Stromal cell of bone marrow (primary cell): ENCODE results near the gene PTPRM.

Experiments
- DNase-seq: peaks from one replicate; pipeline ENCODE4 v3.0.0-alpha.2; 2012; ENCODE audit warnings: low read depth

Gene PTPRM

DNA sequence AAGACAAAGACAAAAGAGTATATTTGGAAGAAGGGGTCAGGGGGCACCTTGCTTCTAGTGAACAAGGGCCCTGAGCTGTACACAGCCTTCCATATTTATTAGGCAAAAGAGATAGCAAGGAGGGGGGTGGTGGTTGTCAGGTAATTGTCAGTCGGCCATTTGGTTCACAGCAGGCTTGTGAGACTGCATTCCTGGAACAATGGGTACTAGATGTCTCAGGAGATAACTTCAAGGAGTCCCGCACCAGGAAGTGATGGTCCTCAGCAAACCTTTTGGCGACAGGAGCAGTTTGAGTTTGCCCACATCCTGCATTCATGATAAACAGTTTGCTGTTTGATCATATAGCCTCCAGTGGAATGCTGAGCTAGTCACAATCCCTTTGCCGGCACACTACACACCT, 665.7 kb downstream of the PTPRM start:
- no peak for DNase-seq

- no peak for DNase-seq
Measured at GRCh38 chr18:8235894-8236293, 668.8 kb downstream of the PTPRM start.

GRCh38 chr18:8238507-8238906, 671.4 kb downstream of the PTPRM start:
- no peak for DNase-seq

GRCh38 chr18:8241731-8242130, 674.6 kb downstream of the PTPRM start:
- no peak for DNase-seq

DNA sequence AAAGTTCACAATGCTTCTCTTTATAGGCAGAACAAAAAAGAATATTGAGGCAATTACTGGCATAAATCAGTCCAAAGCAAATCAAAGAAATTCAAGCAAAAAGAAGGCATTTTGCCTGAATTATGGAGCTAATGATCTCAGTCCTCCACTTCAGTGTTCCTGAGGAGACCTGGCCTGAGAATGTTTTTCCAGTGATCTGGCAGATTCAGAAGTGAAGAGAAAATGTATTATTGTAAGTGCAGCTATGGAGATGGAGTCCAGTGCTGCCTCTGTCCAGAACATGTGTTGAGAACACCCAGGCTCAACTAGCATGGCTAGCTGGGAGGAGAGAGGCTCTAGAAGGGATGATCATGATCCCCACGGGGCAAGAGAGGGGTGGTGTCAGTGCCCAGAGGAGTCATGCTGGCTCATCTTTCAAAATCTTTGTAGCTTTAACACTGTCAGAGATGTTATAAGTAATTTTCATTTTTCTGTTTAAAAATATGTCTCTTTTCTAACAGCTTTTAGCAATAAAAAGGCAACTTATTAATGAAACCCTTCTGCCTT, 675.1 kb downstream of the PTPRM start:
- no peak for DNase-seq

GRCh38 chr18:8247700-8248099, 680.6 kb downstream of the PTPRM start:
- DNase-seq: no peak

- no peak for DNase-seq
Measured at GRCh38 chr18:8248576-8248975, 681.5 kb downstream of the PTPRM start.

- DNase-seq: no peak
Measured at GRCh38 chr18:8249811-8250210, 682.7 kb downstream of the PTPRM start.

GRCh38 chr18:8252371-8252770, 685.3 kb downstream of the PTPRM start:
- no peak for DNase-seq

DNA sequence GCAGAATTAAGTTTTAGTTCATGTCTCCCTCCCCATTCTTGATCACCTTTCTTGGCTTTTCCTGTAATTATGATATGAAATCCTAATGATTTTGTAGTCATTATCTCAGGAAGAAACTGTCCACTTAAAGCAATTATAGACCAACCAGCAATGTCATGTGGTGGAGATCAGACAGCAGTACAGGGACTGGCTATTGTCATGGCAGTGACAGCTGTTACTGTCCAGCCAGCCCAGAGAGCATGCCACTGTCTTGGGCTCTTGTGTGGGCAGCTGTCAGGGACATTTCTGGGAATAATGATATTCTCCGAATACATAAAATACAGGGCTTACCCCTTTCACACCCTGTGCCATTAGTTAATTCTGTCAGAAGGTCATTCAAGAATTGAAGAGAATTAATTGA, 686.8 kb downstream of the PTPRM start:
- DNase-seq: no peak

DNA sequence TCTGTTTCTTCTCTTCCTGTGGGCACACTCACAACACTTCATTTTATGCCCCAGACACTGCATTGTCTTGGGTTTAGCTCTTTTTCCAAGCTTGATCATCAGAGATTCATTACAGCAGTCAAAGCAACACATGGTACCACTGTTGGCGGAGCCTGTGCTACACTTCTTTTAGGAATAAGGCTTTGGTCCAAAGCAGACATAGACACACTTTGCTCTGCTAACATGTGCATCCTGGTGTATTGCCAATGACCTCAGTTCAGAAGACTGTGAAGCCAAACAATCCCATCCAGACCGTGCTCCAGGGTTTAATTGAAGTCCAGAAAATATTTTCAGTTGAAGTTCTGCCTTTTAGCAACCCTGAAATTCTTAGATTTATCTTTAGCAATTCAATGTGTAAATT, 687.5 kb downstream of the PTPRM start:
- DNase-seq: no peak

DNA sequence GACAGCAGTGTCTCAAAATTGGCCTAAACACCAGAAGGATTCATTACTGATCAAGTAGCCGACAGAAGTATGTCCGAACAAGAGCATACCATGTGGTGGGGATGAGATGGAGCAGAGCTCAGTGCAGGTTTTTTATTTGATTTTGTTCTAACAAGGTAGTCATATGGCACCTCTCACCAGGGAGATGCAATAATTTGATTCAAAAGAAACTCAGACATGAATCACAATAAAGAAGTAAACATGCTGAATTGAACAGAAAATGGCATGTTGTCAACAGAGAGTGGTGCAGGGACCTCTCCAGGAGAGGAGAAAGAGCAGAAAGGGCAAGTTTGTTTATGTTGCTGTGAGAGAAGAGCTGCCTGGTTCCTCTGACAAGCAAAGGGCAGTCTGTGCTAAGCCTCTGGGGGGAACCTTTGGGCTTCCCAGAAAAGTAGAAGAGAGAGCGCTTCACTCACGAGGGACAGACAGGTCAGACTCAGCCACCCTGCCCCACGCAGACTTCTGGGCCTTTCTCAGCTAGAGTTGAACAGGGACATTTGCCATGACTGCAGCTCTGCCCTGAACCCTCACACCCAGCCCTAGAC, 690.8 kb downstream of the PTPRM start:
- DNase-seq: no peak

GRCh38 chr18:8260319-8260718, 693.2 kb downstream of the PTPRM start:
- DNase-seq: no peak

DNA sequence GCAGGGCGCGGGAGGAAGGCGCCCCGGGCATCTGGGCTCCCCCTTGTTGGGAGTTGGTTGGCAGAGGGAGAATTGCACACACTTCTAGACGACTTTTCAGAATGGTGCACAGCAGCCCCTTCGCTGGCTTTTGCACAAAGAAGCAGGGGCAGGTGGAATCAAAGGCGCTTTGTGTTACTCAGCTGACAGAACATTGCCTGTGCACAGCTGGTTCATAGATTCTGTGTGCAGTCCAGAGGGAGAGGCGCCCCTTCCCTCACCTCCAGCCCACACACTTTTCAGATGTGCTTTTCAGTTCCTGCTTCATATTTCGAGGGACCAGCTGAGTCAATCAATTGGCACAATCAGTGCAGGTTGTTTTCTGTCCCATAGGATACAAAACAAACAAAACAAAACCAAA, 693.7 kb downstream of the PTPRM start:
- DNase-seq: no peak

DNA sequence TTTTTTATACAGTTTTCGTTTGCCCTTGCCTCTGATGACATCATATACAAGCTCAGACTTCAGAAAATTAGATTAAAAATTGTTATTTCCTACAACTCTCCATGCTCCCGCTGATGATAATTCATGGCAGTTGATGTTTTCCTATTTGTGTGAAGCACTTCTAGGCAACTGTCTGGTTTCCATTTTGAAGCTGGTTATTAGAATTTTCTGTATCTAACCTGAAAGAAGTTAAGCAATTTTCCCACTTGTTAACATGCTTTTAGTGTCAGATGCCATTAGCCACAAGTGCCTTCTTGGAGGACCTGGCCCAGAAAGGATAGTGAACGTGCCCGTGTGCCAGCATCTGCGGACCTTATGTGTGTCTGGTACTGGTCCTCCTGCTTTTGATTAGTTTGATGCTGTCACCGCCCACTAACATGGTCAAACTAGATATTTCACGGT, 694.6 kb downstream of the PTPRM start:
- no peak for DNase-seq

DNA sequence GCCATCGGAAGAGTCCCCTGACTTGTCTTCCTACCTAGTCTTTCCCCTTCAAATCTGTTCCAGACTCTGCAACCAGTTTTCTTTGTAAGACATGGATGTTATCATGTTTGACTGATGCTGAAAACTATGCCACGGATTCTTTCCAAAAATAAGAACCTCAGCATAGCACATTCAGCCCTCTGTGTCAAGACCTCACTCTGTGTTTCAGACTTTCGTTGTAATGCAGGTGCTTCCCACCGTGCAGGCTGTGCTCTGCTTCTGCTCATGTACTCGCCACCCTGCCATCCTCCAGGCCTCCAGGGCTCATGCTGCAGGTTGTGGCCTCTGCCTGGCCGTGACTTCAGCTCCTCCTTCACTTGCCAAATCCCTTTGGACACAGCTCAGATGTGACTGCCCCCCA, 695.1 kb downstream of the PTPRM start:
- no peak for DNase-seq

GRCh38 chr18:8264116-8264515, 697.0 kb downstream of the PTPRM start:
- DNase-seq: no peak

- DNase-seq: no peak
Measured at GRCh38 chr18:8264861-8265411, 697.8 kb downstream of the PTPRM start.

DNA sequence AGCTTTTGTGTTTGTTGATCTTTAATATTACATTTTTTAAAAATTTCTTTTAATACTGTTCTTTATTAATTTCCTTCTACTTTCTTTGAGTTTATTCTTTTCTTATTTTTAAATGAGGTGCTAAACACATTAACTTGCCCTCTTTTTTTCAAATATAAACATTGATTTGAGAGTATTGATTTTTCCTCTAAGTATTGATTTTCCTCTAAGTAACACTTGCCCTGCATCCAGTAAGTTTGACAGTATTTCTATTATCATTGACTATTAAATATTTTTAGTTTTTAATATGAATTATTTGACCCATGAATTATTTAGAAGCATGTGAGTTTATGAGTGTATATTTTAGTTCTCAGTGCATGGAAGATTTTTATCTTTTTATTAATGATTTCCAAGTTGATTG, 705.1 kb downstream of the PTPRM start:
- no peak for DNase-seq

- DNase-seq: no peak
Measured at GRCh38 chr18:8274370-8274769, 707.3 kb downstream of the PTPRM start.

DNA sequence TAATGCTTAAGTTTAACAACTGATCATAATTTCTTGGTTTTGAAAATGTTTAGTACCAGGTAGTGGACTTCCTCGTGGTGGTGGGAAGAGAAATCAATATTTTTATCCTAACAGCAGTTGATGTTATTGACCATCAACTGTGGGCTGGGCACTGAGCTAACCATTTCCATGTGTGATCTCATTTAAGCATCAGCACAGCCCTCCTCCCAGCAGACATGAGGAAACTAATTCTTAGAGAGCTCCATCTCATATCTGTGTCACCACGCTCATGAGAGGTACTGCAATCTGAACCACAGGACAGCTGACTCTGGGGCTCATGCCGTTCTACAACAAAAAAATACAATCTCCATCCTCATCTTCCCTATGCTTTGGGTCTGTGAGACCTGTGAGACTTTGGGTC, 709.3 kb downstream of the PTPRM start:
- no peak for DNase-seq

- DNase-seq: no peak
Measured at GRCh38 chr18:8277270-8277669, 710.2 kb downstream of the PTPRM start.

DNA sequence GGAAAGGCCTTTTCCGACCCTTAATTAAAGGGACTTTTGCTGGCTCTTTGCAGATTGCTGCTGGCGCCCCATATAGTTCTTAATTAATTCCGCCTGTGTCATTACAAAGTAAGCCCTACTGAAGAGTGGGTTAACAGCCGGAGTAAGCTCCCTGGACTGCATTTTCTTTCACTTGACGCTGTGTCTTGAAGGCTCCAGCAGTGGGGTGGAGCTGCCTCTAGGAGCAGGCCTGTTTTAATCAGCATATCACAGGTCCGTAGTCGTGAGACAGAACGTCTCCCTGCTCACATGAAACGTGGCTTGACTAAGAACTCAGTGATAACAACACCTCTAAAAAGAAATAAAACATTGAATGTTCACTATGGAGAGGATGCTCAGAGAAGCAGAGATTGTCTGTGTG, 712.2 kb downstream of the PTPRM start:
- no peak for DNase-seq

DNA sequence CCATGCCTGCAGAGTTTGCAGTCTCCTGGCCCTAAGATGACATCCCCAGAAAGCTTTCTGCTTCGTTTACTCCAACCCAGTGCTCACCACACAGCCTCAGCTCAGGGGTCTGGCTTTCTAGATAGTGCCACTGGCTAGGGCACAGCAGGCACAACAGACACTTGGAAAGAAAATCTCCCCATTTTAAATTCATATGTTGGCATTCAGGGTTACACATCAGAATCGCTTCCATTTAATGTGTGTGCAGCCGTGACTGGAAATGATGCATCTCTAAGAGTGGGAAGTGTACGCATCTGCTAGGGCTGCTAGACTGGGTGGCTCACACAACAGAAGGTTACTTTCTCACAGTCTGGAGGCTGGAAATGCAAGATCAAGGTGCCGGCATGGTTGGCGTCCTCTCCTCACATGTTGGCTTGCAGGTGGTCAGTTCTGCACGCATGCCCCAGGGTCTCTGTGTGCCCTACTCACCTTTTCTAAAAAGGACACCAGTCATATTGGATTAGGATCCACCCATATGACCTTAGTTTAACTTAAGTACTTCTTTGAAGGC, 712.7 kb downstream of the PTPRM start:
- DNase-seq: no peak
